ENCODE measurements around the gene PPP1R12C.

DNA sequence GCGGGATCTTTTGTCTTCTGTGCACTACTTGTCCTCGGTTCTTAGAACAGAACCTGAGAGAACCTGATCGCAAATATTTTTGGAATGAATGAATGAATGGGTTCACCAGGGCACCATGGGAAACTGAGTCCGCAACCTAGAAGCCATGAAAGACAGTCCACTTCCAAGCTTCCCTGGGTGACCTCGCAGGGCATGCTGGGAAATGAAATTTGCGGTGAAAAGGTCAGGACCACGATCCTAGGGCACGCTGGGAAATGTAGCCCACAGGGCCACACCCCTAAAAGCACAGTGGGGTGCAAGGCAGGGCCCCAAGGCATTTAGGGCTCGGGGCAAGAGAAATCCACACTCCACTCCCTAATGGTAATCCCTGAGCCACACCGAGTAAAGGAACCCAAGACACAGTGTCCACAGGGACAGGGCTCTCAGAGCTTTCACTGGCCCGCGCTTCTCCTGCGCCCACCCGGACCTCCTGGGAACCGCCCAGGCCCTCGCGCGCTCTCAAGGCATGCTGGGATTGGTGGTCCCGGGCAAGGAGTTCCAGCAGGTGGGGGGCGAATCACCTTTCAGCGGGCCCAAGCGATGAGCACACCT is 1.1 kb upstream of the PPP1R12C start:
- TF ChIP-seq, protein P1, sequence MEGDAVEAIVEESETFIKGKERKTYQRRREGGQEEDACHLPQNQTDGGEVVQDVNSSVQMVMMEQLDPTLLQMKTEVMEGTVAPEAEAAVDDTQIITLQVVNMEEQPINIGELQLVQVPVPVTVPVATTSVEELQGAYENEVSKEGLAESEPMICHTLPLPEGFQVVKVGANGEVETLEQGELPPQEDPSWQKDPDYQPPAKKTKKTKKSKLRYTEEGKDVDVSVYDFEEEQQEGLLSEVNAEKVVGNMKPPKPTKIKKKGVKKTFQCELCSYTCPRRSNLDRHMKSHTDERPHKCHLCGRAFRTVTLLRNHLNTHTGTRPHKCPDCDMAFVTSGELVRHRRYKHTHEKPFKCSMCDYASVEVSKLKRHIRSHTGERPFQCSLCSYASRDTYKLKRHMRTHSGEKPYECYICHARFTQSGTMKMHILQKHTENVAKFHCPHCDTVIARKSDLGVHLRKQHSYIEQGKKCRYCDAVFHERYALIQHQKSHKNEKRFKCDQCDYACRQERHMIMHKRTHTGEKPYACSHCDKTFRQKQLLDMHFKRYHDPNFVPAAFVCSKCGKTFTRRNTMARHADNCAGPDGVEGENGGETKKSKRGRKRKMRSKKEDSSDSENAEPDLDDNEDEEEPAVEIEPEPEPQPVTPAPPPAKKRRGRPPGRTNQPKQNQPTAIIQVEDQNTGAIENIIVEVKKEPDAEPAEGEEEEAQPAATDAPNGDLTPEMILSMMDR (IDR thresholded peaks at IDR 0.05): no peak
- TF ChIP-seq EZH2 (IDR thresholded peaks at IDR 0.05) (no peak), EZH2phosphoT487 (IDR thresholded peaks at IDR 0.05) (no peak)

Measured in neural progenitor cell (in vitro differentiated cells).